A673 (cell line): ENCODE measurements around the gene ACVR1B.

Experiments used
- EZH2 ChIP-seq: fragments of 200-600 bp; sonication (generic); IDR thresholded peaks from 2 replicates; pipeline ENCODE4 v1.6.1; 2017; ENCODE audit warnings: borderline replicate concordance, low read depth, mild to moderate bottlenecking, mixed read lengths, antibody characterized with exemption, low read length; ENCODE audit not compliant: poor library complexity, severe bottlenecking
- TF ChIP-seq, protein P1 (sequence below): fragments of 300-800, 200-600 bp; sonication (generic); conservative IDR thresholded peaks from 2 replicates; pipeline ENCODE4 v1.5.1; 2017; ENCODE audit warnings: low read depth, mild to moderate bottlenecking, antibody characterized with exemption, low read length, moderate library complexity, mixed read lengths

- TF ChIP-seq, protein P1, sequence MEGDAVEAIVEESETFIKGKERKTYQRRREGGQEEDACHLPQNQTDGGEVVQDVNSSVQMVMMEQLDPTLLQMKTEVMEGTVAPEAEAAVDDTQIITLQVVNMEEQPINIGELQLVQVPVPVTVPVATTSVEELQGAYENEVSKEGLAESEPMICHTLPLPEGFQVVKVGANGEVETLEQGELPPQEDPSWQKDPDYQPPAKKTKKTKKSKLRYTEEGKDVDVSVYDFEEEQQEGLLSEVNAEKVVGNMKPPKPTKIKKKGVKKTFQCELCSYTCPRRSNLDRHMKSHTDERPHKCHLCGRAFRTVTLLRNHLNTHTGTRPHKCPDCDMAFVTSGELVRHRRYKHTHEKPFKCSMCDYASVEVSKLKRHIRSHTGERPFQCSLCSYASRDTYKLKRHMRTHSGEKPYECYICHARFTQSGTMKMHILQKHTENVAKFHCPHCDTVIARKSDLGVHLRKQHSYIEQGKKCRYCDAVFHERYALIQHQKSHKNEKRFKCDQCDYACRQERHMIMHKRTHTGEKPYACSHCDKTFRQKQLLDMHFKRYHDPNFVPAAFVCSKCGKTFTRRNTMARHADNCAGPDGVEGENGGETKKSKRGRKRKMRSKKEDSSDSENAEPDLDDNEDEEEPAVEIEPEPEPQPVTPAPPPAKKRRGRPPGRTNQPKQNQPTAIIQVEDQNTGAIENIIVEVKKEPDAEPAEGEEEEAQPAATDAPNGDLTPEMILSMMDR = no peak
- no peak for TF ChIP-seq EZH2
These were observed 60.2 kb downstream of the ACVR1B start for GRCh38 chr12:52011602-52012214.
